Testis (tissue), 2 donors: Measurements from ENCODE around the gene TULP4.

Experiments
- CTCF ChIP-seq, 3 experiments: fragments of 450-650 bp in 2 of 3; fragments of 200-600 bp in 1 of 3; sonication (generic) in 1 of 3; IDR thresholded peaks; one replicate each; pipeline ENCODE4 v1.5.1; 2016 to 2019; ENCODE audit warnings: antibody characterized with exemption in 3 of 3, mild to moderate bottlenecking in 2 of 3, moderate library complexity in 1 of 3
- POLR2A ChIP-seq: fragments of 450-650 bp; IDR thresholded peaks from one replicate; pipeline ENCODE4 v1.6.1; 2017; ENCODE audit warnings: antibody characterized with exemption, mild to moderate bottlenecking, moderate library complexity

GRCh38 chr6:158272324-158272723 lies 39.9 kb upstream of the TULP4 start:
- TF ChIP-seq CTCF (IDR thresholded peaks at IDR 0.05) (no peak), POLR2A (no peak)
